Activated CD4-positive, alpha-beta T cell treated with anti-CD3 and anti-CD28 coated beads, Interleukin-2, amount 10 ng/mL, durations not matched to agents 7 days and 5 days (primary cell): ENCODE results near the gene PSMG3. TPM values are rescaled to one million over a fixed set of nuclear protein-coding genes. Genes with fewer than 3 reads are reported as not detected.

Experiments
- CTCF ChIA-PET: fragments of 350-600 bp; sonication (Branson Sonifier 250); formaldehyde crosslinking; loops from one replicate; lab custom pipeline; 2021; ENCODE audit warnings: antibody characterized with exemption; lab: Charles Lee
- POLR2A ChIA-PET: fragments of 350-600 bp; sonication (Branson Sonifier 250); formaldehyde crosslinking; loops from one replicate; lab custom pipeline; 2021; ENCODE audit warnings: antibody characterized with exemption; lab: Charles Lee
- DNase-seq: peaks from one replicate; pipeline ENCODE4 v3.0.0-alpha.2; 2020
- H3K27ac Mint-ChIP-seq: one replicate; pipeline ENCODE4 v1.8.0; 2021; ENCODE audit warnings: mild to moderate bottlenecking, moderate library complexity, mixed read lengths
- H3K27me3 Mint-ChIP-seq: one replicate; pipeline ENCODE4 v1.8.0; 2021; ENCODE audit warnings: mixed read lengths
- H3K36me3 Mint-ChIP-seq: one replicate; pipeline ENCODE4 v1.8.0; 2021; ENCODE audit warnings: low read depth, mixed read lengths
- H3K4me1 Mint-ChIP-seq: one replicate; pipeline ENCODE4 v1.8.0; 2021; ENCODE audit warnings: mixed read lengths
- H3K4me3 Mint-ChIP-seq: one replicate; pipeline ENCODE4 v1.8.0; 2021; ENCODE audit warnings: mild to moderate bottlenecking, moderate library complexity, mixed read lengths
- H3K9me3 Mint-ChIP-seq: one replicate; pipeline ENCODE4 v1.8.0; 2021; ENCODE audit warnings: mixed read lengths
- total RNA-seq, 2 experiments: library from RNA; stranded (reverse); gene quantifications; one replicate each; pipeline ENCODE4 v1.2.3, GENCODE V29; 2021

Gene PSMG3
- total RNA-seq, 2 experiments from 2014 or later: 23.1 to 29.3 TPM

GRCh38 chr7:1603346-1604225, 33.8 kb upstream of the PSMG3 start:
- no peaks in the 10 kb centered on the region for H3K9me3 Mint-ChIP-seq
- peaks cover 6% of the 10 kb centered on the region for H3K27me3 Mint-ChIP-seq
- no peak overlapping the region for H3K4me3 Mint-ChIP-seq
- ChIA-PET CTCF (no interaction called here), POLR2A (no interaction called here)
- no peak for DNase-seq
- no peaks in the 10 kb centered on the region for H3K4me1 Mint-ChIP-seq
- no peak overlapping the region for H3K27ac Mint-ChIP-seq
- H3K36me3 Mint-ChIP-seq: no peaks in the 10 kb centered on the region

GRCh38 chr7:1602386-1602785, 32.6 kb upstream of the PSMG3 start:
- H3K4me3 Mint-ChIP-seq: no peak overlapping the region
- POLR2A ChIA-PET: no interaction called here

GRCh38 chr7:1601956-1602355, 32.1 kb upstream of the PSMG3 start:
- H3K4me3 Mint-ChIP-seq: no peak overlapping the region
- no peak overlapping the region for H3K27ac Mint-ChIP-seq
- POLR2A ChIA-PET: no interaction called here
- H3K27me3 Mint-ChIP-seq: peaks cover 6% of the 10 kb centered on the region
- H3K9me3 Mint-ChIP-seq: no peaks in the 10 kb centered on the region
- H3K36me3 Mint-ChIP-seq: no peaks in the 10 kb centered on the region
- CTCF ChIA-PET: no interaction called here
- no peaks in the 10 kb centered on the region for H3K4me1 Mint-ChIP-seq
- no peak for DNase-seq

More at GRCh38 chr7:1602386-1602785, 32.6 kb upstream of the PSMG3 start:
- H3K27me3 Mint-ChIP-seq: peaks cover 6% of the 10 kb centered on the region
- H3K27ac Mint-ChIP-seq: no peak overlapping the region
- CTCF ChIA-PET: no interaction called here
- H3K36me3 Mint-ChIP-seq: no peaks in the 10 kb centered on the region
- no peaks in the 10 kb centered on the region for H3K4me1 Mint-ChIP-seq
- no peak for DNase-seq
- no peaks in the 10 kb centered on the region for H3K9me3 Mint-ChIP-seq

- no peaks in the 10 kb centered on the region for H3K4me1 Mint-ChIP-seq
- CTCF ChIA-PET: no interaction called here
- no peak overlapping the region for H3K27ac Mint-ChIP-seq
Observed at GRCh38 chr7:1599640-1600395, 30.0 kb upstream of the PSMG3 start.

GRCh38 chr7:1598961-1599639, 29.3 kb upstream of the PSMG3 start:
- Mint-ChIP-seq H3K4me1 (no peaks in the 10 kb centered on the region), H3K27ac (no peak overlapping the region), H3K36me3 (no peaks in the 10 kb centered on the region), H3K4me3 (no peak overlapping the region), H3K9me3 (no peaks in the 10 kb centered on the region), H3K27me3 (no peaks in the 10 kb centered on the region)
- CTCF ChIA-PET: no interaction called here
- no peak for DNase-seq
- POLR2A ChIA-PET: no interaction called here

More at GRCh38 chr7:1599640-1600395, 30.0 kb upstream of the PSMG3 start:
- Mint-ChIP-seq H3K27me3 (no peaks in the 10 kb centered on the region), H3K4me3 (no peak overlapping the region), H3K9me3 (no peaks in the 10 kb centered on the region), H3K36me3 (no peaks in the 10 kb centered on the region)
- no peak for DNase-seq
- POLR2A ChIA-PET: no interaction called here

- Mint-ChIP-seq H3K27me3 (peaks cover under 1% of the 10 kb centered on the region), H3K36me3 (no peaks in the 10 kb centered on the region), H3K9me3 (no peaks in the 10 kb centered on the region), H3K4me1 (no peaks in the 10 kb centered on the region), H3K4me3 (no peak overlapping the region), H3K27ac (no peak overlapping the region)
- CTCF ChIA-PET: no interaction called here
- POLR2A ChIA-PET: no interaction called here
- DNase-seq: no peak
Observed at GRCh38 chr7:1598286-1598685, 28.5 kb upstream of the PSMG3 start.

DNA sequence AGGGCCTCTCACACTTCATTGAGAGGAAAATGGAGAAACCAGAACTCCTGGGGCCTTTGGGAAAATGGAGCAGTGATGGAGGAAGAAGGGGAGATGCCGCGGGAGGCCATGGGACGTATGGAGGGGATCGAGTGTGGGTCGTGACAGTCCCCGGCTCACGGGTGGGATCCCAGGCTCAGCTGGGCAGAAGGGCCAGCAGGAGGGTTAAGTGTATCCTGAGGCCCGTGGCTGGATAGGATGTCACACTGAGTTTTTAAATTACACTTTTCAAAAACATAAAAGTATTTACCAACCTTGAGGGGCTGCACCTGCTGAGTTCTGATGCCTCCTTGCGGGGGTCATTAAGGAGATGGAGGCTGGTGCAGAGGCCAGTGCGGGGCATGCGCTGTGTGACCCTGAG, 28.0 kb upstream of the PSMG3 start:
- CTCF ChIA-PET: no interaction called here
- H3K4me3 Mint-ChIP-seq: no peak overlapping the region
- H3K9me3 Mint-ChIP-seq: no peaks in the 10 kb centered on the region
- H3K27me3 Mint-ChIP-seq: peaks cover 3% of the 10 kb centered on the region
- POLR2A ChIA-PET: no interaction called here
- no peak for DNase-seq
- peaks cover under 1% of the 10 kb centered on the region for H3K4me1 Mint-ChIP-seq
- no peak overlapping the region for H3K27ac Mint-ChIP-seq
- H3K36me3 Mint-ChIP-seq: no peaks in the 10 kb centered on the region

DNA sequence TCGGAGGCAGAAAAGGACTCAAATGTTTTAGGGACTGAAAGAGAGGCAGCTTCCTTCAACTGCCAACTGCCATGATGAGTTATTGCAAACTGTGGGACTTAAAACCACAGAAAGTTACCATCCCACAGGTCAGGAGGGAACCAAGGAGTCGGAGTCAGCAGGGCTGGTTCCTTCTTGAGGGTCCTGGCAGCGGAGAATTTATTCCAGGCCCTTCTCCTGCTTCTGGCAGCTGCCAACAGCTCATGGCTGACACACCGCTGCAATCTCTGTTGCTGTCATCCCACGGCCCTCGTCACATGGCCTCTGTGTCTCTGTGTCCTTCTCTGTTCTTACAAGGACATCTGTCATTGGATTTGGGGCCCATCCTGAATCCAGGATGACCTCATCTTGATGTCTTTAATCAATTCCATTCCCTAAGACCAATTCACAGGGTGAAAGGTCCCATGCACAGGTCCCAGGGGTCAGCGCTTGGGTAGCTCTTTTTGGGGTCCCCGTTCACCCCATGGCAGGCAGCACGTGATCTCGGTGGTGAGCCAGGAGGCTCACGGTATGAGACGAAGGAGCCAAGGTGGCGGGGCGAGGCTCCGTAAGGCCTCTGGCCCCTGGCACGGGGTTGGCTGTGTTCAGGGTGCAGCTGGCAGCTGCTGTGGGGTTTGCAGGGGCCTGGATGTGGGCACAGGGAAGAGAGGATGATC, 27.4 kb upstream of the PSMG3 start:
- H3K9me3 Mint-ChIP-seq: no peaks in the 10 kb centered on the region
- no peak for DNase-seq
- H3K36me3 Mint-ChIP-seq: no peaks in the 10 kb centered on the region
- ChIA-PET CTCF (interaction anchor here (1.3 kb wide), 1 partner anchor 13 kb away, joined by 3 read pairs; no protein-coding TSS in a partner anchor), POLR2A (no interaction called here)
- H3K27me3 Mint-ChIP-seq: peaks cover 9% of the 10 kb centered on the region
- H3K4me3 Mint-ChIP-seq: no peak overlapping the region
- H3K4me1 Mint-ChIP-seq: peaks cover 6% of the 10 kb centered on the region
- H3K27ac Mint-ChIP-seq: no peak overlapping the region

DNA sequence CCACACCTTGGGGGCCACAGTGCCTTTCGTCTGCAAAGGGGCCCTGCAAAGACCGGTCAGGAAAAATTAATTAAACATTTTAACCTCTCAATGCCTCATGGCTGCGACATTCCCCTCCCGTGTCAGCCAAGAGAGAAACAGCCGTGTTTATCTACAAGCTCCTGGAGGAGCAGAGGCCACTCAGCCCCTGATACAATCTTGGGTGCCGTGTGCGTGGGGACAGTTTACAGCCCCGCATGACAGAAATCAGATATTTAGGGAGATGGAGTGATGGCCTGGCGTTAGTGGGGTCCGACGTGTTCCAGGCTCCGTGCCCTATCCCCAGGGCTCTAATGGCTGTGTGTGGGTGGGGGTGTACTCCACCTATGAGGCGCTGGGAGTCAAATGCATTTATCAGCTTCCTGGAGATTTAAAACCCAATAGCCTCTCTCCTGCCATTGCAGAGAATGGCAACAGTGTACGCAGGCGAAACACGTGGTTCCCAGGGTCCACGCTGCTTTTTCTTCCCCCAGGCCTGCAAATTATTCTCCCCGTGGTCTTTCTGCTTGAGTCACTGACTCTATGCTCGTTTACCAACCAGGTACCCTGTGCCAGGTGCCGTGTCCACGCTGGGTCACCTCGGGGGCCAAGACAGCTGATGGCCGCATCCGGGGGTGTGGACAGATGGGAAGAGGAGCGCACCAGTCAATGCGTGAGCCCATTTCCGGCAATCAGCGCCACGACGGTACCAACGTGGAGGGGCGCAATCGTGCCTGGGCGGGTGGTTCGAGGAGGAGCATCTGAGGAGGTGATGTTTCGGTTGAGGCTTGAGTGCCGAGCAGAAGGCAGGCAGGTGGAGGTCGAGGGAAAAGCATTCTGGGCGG, 26.6 kb upstream of the PSMG3 start:
- H3K4me3 Mint-ChIP-seq: no peak overlapping the region
- POLR2A ChIA-PET: no interaction called here
- peaks cover 13% of the 10 kb centered on the region for H3K4me1 Mint-ChIP-seq
- DNase-seq: no peak
- H3K27ac Mint-ChIP-seq: no peak overlapping the region
- CTCF ChIA-PET: interaction anchor here (1.3 kb wide), 1 partner anchor 14 kb away, joined by 3 read pairs; no protein-coding TSS in a partner anchor
- H3K27me3 Mint-ChIP-seq: peaks cover 15% of the 10 kb centered on the region
- H3K9me3 Mint-ChIP-seq: no peaks in the 10 kb centered on the region
- H3K36me3 Mint-ChIP-seq: no peaks in the 10 kb centered on the region

DNA sequence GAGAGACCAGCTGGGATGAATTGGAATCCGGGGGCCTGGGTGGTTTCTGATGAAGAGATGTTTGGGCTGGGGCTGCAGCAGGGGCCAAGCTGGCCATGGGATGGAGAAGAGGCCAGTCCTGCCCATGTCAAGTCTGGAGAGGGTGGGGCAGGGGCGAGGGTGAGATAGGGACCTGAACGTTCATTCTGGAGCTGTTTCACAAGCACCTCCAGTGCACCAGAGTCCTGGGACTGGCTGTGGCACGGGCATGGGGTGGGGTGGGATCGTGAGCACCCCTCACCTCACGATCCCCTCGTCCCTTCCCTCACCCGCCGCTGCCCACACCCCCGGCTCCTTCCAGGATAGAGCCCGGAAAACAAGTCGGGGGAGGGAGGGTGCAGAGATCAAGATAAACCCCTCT, 25.8 kb upstream of the PSMG3 start:
- H3K4me1 Mint-ChIP-seq: peaks cover 16% of the 10 kb centered on the region
- H3K36me3 Mint-ChIP-seq: no peaks in the 10 kb centered on the region
- no peaks in the 10 kb centered on the region for H3K9me3 Mint-ChIP-seq
- H3K27ac Mint-ChIP-seq: no peak overlapping the region
- peaks cover 23% of the 10 kb centered on the region for H3K27me3 Mint-ChIP-seq
- no peak overlapping the region for H3K4me3 Mint-ChIP-seq
- POLR2A ChIA-PET: no interaction called here
- CTCF ChIA-PET: no interaction called here
- no peak for DNase-seq

DNA sequence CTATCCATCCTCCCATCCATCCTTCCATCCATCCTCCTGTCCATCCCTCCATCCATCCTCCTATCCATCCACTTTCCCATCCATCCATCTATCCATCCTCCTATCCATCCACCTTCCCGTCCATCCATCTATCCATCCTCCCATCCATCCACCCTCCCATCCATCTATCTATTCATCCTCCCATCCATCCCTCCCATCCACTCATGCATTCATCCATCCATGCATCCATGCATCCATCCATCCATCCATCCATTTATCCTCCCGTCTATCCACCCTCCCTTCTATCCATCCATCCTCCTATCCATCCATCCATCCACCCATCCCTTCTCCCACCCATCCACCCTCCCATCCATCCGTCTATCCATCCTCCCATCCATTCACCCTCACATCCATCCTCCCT, 25.2 kb upstream of the PSMG3 start:
- ChIA-PET POLR2A (no interaction called here), CTCF (no interaction called here)
- Mint-ChIP-seq H3K27me3 (peaks cover 25% of the 10 kb centered on the region), H3K27ac (no peak overlapping the region), H3K4me1 (peaks cover 16% of the 10 kb centered on the region), H3K4me3 (no peak overlapping the region), H3K36me3 (no peaks in the 10 kb centered on the region), H3K9me3 (no peaks in the 10 kb centered on the region)
- DNase-seq: no peak
